Spleen (tissue), 11 donors: Measurements from ENCODE around the gene RIMBP2. TPM values are rescaled to one million over a fixed set of nuclear protein-coding genes. Genes with fewer than 3 reads are reported as not detected.

Experiments
- DNase-seq: peaks from one replicate; pipeline ENCODE4 v3.0.0-alpha.2; 2020
- H3K27ac ChIP-seq, 8 donors: fragments of 200-600 bp; sonication (generic) in 7 of 8; 1 replicate in 4 of 8; 2 replicates in 4 of 8; pipeline versions ENCODE4 v1.5.0 to v1.8.0; 2016 to 2021; ENCODE audit warnings: inconsistent platforms in 4 of 8, mild to moderate bottlenecking in 4 of 8, moderate library complexity in 1 of 8
- H3K27me3 ChIP-seq, 7 donors: fragments of 200-600 bp; sonication (generic) in 6 of 7; replicated peaks in 1 of 7; 1 replicate in 4 of 7; 2 replicates in 3 of 7; pipeline versions ENCODE4 v1.5.0 to v1.8.0; 2016 to 2021; ENCODE audit warnings: inconsistent platforms in 3 of 7, mild to moderate bottlenecking in 1 of 7
- H3K36me3 ChIP-seq, 6 donors: fragments of 200-600 bp; sonication (generic) in 5 of 6; 1 replicate in 4 of 6; 2 replicates in 2 of 6; pipeline versions ENCODE4 v1.5.0 to v1.8.0; 2016 to 2021; ENCODE audit warnings: inconsistent platforms in 2 of 6
- H3K4me1 ChIP-seq, 6 donors: fragments of 200-600 bp; sonication (generic) in 5 of 6; 1 replicate in 3 of 6; 2 replicates in 3 of 6; pipeline versions ENCODE4 v1.5.0 to v1.8.0; 2016 to 2021; ENCODE audit warnings: inconsistent platforms in 3 of 6
- H3K4me3 ChIP-seq, 8 donors: fragments of 200-600 bp; sonication (generic) in 7 of 8; 1 replicate in 4 of 8; 2 replicates in 4 of 8; pipeline versions ENCODE4 v1.5.0 to v1.8.0; 2016 to 2021; ENCODE audit warnings: inconsistent platforms in 4 of 8, mild to moderate bottlenecking in 4 of 8, moderate library complexity in 2 of 8
- H3K9me3 ChIP-seq, 8 donors: fragments of 200-600 bp; sonication (generic) in 7 of 8; 1 replicate in 4 of 8; 2 replicates in 4 of 8; pipeline versions ENCODE4 v1.5.0 to v1.8.0; 2016 to 2021; ENCODE audit warnings: inconsistent platforms in 4 of 8
- CTCF ChIP-seq, 11 experiments: fragments of 200-600 bp in 7 of 11; fragments of 450-650 bp in 4 of 11; sonication (generic) in 4 of 11; IDR thresholded peaks in 8 of 11; conservative IDR thresholded peaks in 3 of 11; 1 replicate in 7 of 11; 2 replicates in 4 of 11; pipeline versions ENCODE4 v1.4.0 to v1.8.0; 2016 to 2021; ENCODE audit warnings: antibody characterized with exemption in 11 of 11, inconsistent platforms in 4 of 11, mild to moderate bottlenecking in 1 of 11
- POLR2A ChIP-seq, 3 donors: fragments of 450-650 bp; IDR thresholded peaks; one replicate each; pipeline ENCODE4 v1.5.1; 2017; ENCODE audit warnings: antibody characterized with exemption in 3 of 3, mild to moderate bottlenecking in 1 of 3
- POLR2AphosphoS5 ChIP-seq, 3 donors: sonication (generic); formaldehyde crosslinking; IDR thresholded peaks; one replicate each; pipeline ENCODE4 v1.5.1; 2017; ENCODE audit warnings: antibody characterized with exemption in 3 of 3
- WGBS, 5 donors: extraction: QIAGEN DNeasy Blood & Tissue Kit in 3 of 5; methylation state at CpG; one replicate each; pipeline versions ENCODE4 v1.1.5 to v1.1.7; 2013 to 2018; 5-methylcytosine and 5-hydroxymethylcytosine counted together
- intact Hi-C: fragments of 100-400 bp; cut with DNase I; formaldehyde crosslinking; loops from one replicate; pipeline ENCODE4 v1.15.0; 2023; ENCODE audit warnings: low total_unique reads
- polyA plus RNA-seq, 3 donors: library from polyadenylated mRNA; stranded (reverse); fragments of 200-250 nt; gene quantifications; one replicate each; pipeline ENCODE4 v1.2.1, GENCODE V29; 2013
- total RNA-seq, 7 donors: library from RNA; depleted of rRNA in 3 of 7; stranded (reverse); fragments of >200 nt in 3 of 7; fragmentation: NEBNext Ultra II Directional in 4 of 7; extraction: Animal tissue kit (Norgen Biotek cat#: 25700) in 4 of 7; gene quantifications; one replicate each; pipeline versions ENCODE4 v1.1.0 to v1.2.1, GENCODE V29; 2016 to 2021
- donor health status: healthy with polysubstance abuse.
- donor health status: DM: no; HTN: no; CAD: no; lungs with moderate emphysema.
- donor health status: DM: no; HTN: no; CAD: no.
- donor health status: Bipolar disorder and iron deficiency.
- donor health status: healthy.
- donor health status: DM: no; HTN: no; CAD: no.
- donor health status: DM: yes; HTN: yes; CAD: no.

RIMBP2 gene
- total and polyA plus RNA-seq, 10 donors: 0.05 to 5.2 (median 0.95) TPM

GRCh38 chr12:130675791-130676190 is 40.3 kb downstream of the RIMBP2 start:
- TF ChIP-seq POLR2A (IDR thresholded peaks at IDR 0.05): no peak
- no peak for TF ChIP-seq CTCF (IDR thresholded peaks at IDR 0.05 in 8 of 11, conservative IDR thresholded peaks at IDR 0.05 in 3 of 11)
- TF ChIP-seq POLR2AphosphoS5 (IDR thresholded peaks at IDR 0.05): no peak
- intact Hi-C loops: no loop called here
- Histone ChIP-seq H3K36me3 (no peaks in the 10 kb centered on the region), H3K4me3 (no peak overlapping the region), H3K4me1 (no peaks in the 10 kb centered on the region), H3K27ac (no peak overlapping the region), H3K27me3 (no peaks in the 10 kb centered on the region), H3K9me3 (peaks cover 0 to 12% (median 2%) of the 10 kb centered on the region in 8 donors)
- WGBS, 5 donors: 92 to 96% (median 95%) methylated on average over 15 of the region's 15 CpGs
- peak; percentile 57 for DNase-seq

GRCh38 chr12:130675121-130675520 is 41.0 kb downstream of the RIMBP2 start:
- Histone ChIP-seq H3K27me3 (no peaks in the 10 kb centered on the region), H3K9me3 (peaks cover 0 to 19% (median 2%) of the 10 kb centered on the region in 8 donors), H3K27ac (no peak overlapping the region), H3K4me3 (no peak overlapping the region), H3K4me1 (no peaks in the 10 kb centered on the region), H3K36me3 (no peaks in the 10 kb centered on the region)
- intact Hi-C loops: no loop called here
- peak; percentile 55 for DNase-seq
- TF ChIP-seq POLR2A (IDR thresholded peaks at IDR 0.05) (no peak), POLR2AphosphoS5 (IDR thresholded peaks at IDR 0.05) (no peak), CTCF (IDR thresholded peaks at IDR 0.05 in 8 of 11, conservative IDR thresholded peaks at IDR 0.05 in 3 of 11) (no peak)
- WGBS, 5 donors: 92 to 97% (median 94%) methylated on average over 16 of the region's 16 CpGs

GRCh38 chr12:130674676-130675075 is 41.4 kb downstream of the RIMBP2 start:
- no peaks in the 10 kb centered on the region for H3K4me1 ChIP-seq
- H3K9me3 ChIP-seq: peaks cover 0 to 23% (median 2%) of the 10 kb centered on the region in 8 donors
- intact Hi-C loops: no loop called here
- H3K36me3 ChIP-seq: no peaks in the 10 kb centered on the region
- no peak overlapping the region for H3K27ac ChIP-seq
- H3K27me3 ChIP-seq: no peaks in the 10 kb centered on the region
- no peak for TF ChIP-seq CTCF (IDR thresholded peaks at IDR 0.05 in 8 of 11, conservative IDR thresholded peaks at IDR 0.05 in 3 of 11)
- TF ChIP-seq POLR2AphosphoS5 (IDR thresholded peaks at IDR 0.05): no peak
- no peak for TF ChIP-seq POLR2A (IDR thresholded peaks at IDR 0.05)
- DNase-seq: peak; percentile 57
- 87 to 95% (median 91%) methylated on average over 23 to 24 of the region's 24 CpGs for WGBS, 5 donors
- no peak overlapping the region for H3K4me3 ChIP-seq

GRCh38 chr12:130673036-130673705 is 42.9 kb downstream of the RIMBP2 start:
- WGBS, 5 donors: 72 to 91% (median 80%) methylated on average over 14 to 17 of the region's 17 CpGs
- peaks cover 0 to 38% (median 8%) of the 10 kb centered on the region in 8 donors for H3K9me3 ChIP-seq
- peak; percentile 61 for DNase-seq
- intact Hi-C loops: no loop called here
- no peak for TF ChIP-seq CTCF (IDR thresholded peaks at IDR 0.05 in 8 of 11, conservative IDR thresholded peaks at IDR 0.05 in 3 of 11)
- no peak for TF ChIP-seq POLR2AphosphoS5 (IDR thresholded peaks at IDR 0.05)
- no peak for TF ChIP-seq POLR2A (IDR thresholded peaks at IDR 0.05)
- H3K27me3 ChIP-seq: no peaks in the 10 kb centered on the region
- no peak overlapping the region for H3K27ac ChIP-seq
- H3K36me3 ChIP-seq: no peaks in the 10 kb centered on the region
- H3K4me3 ChIP-seq: no peak overlapping the region
- H3K4me1 ChIP-seq: no peaks in the 10 kb centered on the region
